Fibroblast of peridontal ligament (primary cell): ENCODE results near the gene GBX2.

Experiments used
- DNase-seq: peaks from one replicate; pipeline ENCODE4 v3.0.0-alpha.2; 2010; ENCODE audit errors: extremely low read depth

Gene GBX2

GRCh38 chr2:236168110-236169080, at the start of gene GBX2:
Gene GBX2 (minus strand): TSS chr2:236168386. CDS start chr2:236167971, 415 bp downstream.
- DNase-seq: no peak

- DNase-seq: no peak
Measured at GRCh38 chr2:236217926-236218325, 49.7 kb upstream of the GBX2 start.

- DNase-seq: no peak
Measured at GRCh38 chr2:236216711-236217110, 48.5 kb upstream of the GBX2 start.

- DNase-seq: no peak
Measured at GRCh38 chr2:236215761-236216333, 47.7 kb upstream of the GBX2 start.

GRCh38 chr2:236215196-236215595, 47.0 kb upstream of the GBX2 start:
- DNase-seq: no peak

- DNase-seq: no peak
Measured at GRCh38 chr2:236214376-236214995, 46.3 kb upstream of the GBX2 start.

GRCh38 chr2:236211296-236211695, 43.1 kb upstream of the GBX2 start:
- DNase-seq: no peak

- no peak for DNase-seq
Measured at GRCh38 chr2:236210536-236210935, 42.4 kb upstream of the GBX2 start.

GRCh38 chr2:236209996-236210395, 41.8 kb upstream of the GBX2 start:
- no peak for DNase-seq

GRCh38 chr2:236209535-236209934, 41.3 kb upstream of the GBX2 start:
- no peak for DNase-seq

GRCh38 chr2:236208019-236208926, 40.1 kb upstream of the GBX2 start:
- no peak for DNase-seq

- no peak for DNase-seq
Measured at GRCh38 chr2:236207472-236207871, 39.3 kb upstream of the GBX2 start.

- no peak for DNase-seq
Measured at GRCh38 chr2:236205867-236206645, 37.9 kb upstream of the GBX2 start.

- no peak for DNase-seq
Measured at GRCh38 chr2:236204953-236205352, 36.8 kb upstream of the GBX2 start.

GRCh38 chr2:236200378-236200777, 32.2 kb upstream of the GBX2 start:
- no peak for DNase-seq

GRCh38 chr2:236196366-236196765, 28.2 kb upstream of the GBX2 start:
- DNase-seq: no peak

GRCh38 chr2:236195726-236196125, 27.5 kb upstream of the GBX2 start:
- no peak for DNase-seq

- DNase-seq: no peak
Measured at GRCh38 chr2:236194786-236195185, 26.6 kb upstream of the GBX2 start.

GRCh38 chr2:236193026-236193425, 24.8 kb upstream of the GBX2 start:
- DNase-seq: no peak

- DNase-seq: no peak
Measured at GRCh38 chr2:236190674-236191073, 22.5 kb upstream of the GBX2 start.

GRCh38 chr2:236184701-236185100, 16.5 kb upstream of the GBX2 start:
- no peak for DNase-seq
